NCI-H82 treated with DMSO at 0.1 percent for 48 hours (cell line): Measurements from ENCODE around the gene ZNF75A.

Source experiments
- DNase-seq: peaks from one replicate; lab custom pipeline; 2025; ENCODE audit not compliant: unreplicated experiment; lab: John Stamatoyannopoulos, UW

ZNF75A gene

DNA sequence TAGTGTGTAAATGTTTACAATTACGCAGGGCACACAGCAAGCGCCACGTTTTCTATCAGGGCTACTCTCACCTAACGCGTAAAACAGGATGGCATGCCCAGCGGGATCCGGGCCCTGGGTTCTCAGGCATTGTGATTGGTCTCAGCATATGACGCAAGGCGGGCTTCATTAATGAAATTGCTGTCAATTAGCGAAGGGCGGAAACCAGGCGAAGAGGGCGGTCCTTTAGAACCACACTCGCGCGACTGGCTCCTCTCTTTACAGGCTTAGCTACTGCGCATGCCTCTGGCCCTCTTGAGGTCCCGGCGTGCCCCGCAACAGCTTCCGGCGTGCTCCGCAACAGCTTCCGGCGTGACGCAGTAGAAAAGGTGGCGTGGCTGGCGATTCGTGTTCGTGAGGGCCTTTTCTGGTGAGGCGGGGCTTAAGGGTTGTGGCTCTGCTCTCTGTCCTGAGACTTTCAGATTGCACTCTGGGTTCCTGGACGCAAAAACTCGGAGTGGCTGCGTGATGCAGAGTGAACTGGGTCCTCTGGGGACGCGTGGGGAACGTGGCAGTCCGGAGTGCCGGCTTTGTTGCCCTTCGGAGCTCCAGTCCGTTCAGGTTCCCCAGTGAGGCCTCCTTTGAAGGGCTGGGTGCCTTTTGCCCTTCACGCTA lies 59.6 kb downstream of the ZNF75A start:
- DNase-seq = no peak
